Thyroid gland (tissue), 4 donors: ENCODE results near the gene COQ10A.
"Not testable (repeated sequence)": the region's sequence is repeated elsewhere in the genome, so short reads cannot be mapped to it uniquely, and the experiment has no call there.

Experiments
- POLR2A ChIP-seq, 2 donors: fragments of 450-650 bp; IDR thresholded peaks; one replicate each; pipeline ENCODE4 v1.6.1; 2017; ENCODE audit warnings: antibody characterized with exemption in 2 of 2, mild to moderate bottlenecking in 2 of 2, moderate library complexity in 1 of 2
- TF ChIP-seq, protein P1 (sequence below), 6 experiments: fragments of 200-600 bp in 3 of 6; fragments of 450-650 bp in 3 of 6; sonication (generic) in 3 of 6; IDR thresholded peaks; one replicate each; pipeline ENCODE4 v1.5.1; 2016 to 2019; ENCODE audit warnings: antibody characterized with exemption in 6 of 6, mild to moderate bottlenecking in 2 of 6, inconsistent platforms in 1 of 6, moderate library complexity in 1 of 6

GRCh38 chr12:56284263-56284662, 17.5 kb downstream of the COQ10A start:
- TF ChIP-seq, protein P1, sequence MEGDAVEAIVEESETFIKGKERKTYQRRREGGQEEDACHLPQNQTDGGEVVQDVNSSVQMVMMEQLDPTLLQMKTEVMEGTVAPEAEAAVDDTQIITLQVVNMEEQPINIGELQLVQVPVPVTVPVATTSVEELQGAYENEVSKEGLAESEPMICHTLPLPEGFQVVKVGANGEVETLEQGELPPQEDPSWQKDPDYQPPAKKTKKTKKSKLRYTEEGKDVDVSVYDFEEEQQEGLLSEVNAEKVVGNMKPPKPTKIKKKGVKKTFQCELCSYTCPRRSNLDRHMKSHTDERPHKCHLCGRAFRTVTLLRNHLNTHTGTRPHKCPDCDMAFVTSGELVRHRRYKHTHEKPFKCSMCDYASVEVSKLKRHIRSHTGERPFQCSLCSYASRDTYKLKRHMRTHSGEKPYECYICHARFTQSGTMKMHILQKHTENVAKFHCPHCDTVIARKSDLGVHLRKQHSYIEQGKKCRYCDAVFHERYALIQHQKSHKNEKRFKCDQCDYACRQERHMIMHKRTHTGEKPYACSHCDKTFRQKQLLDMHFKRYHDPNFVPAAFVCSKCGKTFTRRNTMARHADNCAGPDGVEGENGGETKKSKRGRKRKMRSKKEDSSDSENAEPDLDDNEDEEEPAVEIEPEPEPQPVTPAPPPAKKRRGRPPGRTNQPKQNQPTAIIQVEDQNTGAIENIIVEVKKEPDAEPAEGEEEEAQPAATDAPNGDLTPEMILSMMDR (IDR thresholded peaks at IDR 0.05): not testable (repeated sequence)
- TF ChIP-seq POLR2A (IDR thresholded peaks at IDR 0.05): not testable (repeated sequence)
